Small intestine (tissue), 7 donors: ENCODE data around the gene BIVM. TPM values are rescaled to one million over a fixed set of nuclear protein-coding genes. Genes with fewer than 3 reads are reported as not detected.
A peak's percentile ranks its signal among the peaks of the same experiment; 100 is the strongest.

Experiments used
- DNase-seq, 2 donors: peaks; one replicate each; pipeline versions ENCODE4 v3.0.0 to v3.0.0-alpha.2; 2013
- FAIRE-seq: peaks from 2 replicates; lab custom pipeline; 2012; peaks lifted over from hg19 to GRCh38; lab: Jason Lieb, UNC
- H3K27ac ChIP-seq, 3 donors: one replicate each; pipeline ENCODE4 v1.5.1; 2013; ENCODE audit warnings: low read length in 2 of 3, mild to moderate bottlenecking in 2 of 3, control low read depth in 1 of 3, inconsistent platforms in 1 of 3, low read depth in 1 of 3, moderate library complexity in 1 of 3
- H3K27me3 ChIP-seq, 3 donors: one replicate each; pipeline ENCODE4 v1.6.1; 2013; ENCODE audit warnings: low read length in 3 of 3, inconsistent platforms in 1 of 3; ENCODE audit not compliant: control insufficient read depth in 3 of 3, insufficient read depth in 3 of 3
- H3K36me3 ChIP-seq, 3 donors: one replicate each; pipeline ENCODE4 v1.6.1; 2013; ENCODE audit warnings: low read length in 3 of 3, inconsistent platforms in 1 of 3, low read depth in 1 of 3, mild to moderate bottlenecking in 1 of 3, moderate library complexity in 1 of 3; ENCODE audit not compliant: control insufficient read depth in 3 of 3, insufficient read depth in 2 of 3
- H3K4me1 ChIP-seq, 3 donors: one replicate each; pipeline ENCODE4 v1.6.1; 2013; ENCODE audit warnings: low read length in 2 of 3, inconsistent platforms in 1 of 3, low read depth in 1 of 3, mild to moderate bottlenecking in 1 of 3, moderate library complexity in 1 of 3; ENCODE audit not compliant: control insufficient read depth in 3 of 3, insufficient read depth in 2 of 3
- H3K4me3 ChIP-seq, 3 donors: one replicate each; pipeline ENCODE4 v1.5.1; 2013; ENCODE audit warnings: low read length in 3 of 3, control low read depth in 1 of 3, inconsistent platforms in 1 of 3, low read depth in 1 of 3, mild to moderate bottlenecking in 1 of 3, moderate library complexity in 1 of 3
- H3K9me3 ChIP-seq, 2 donors: one replicate each; pipeline ENCODE4 v1.6.1; 2013; ENCODE audit warnings: low read depth in 1 of 2, low read length in 1 of 2; ENCODE audit not compliant: control insufficient read depth in 2 of 2, insufficient read depth in 1 of 2
- whole genome bisulfite sequencing, 3 donors: extraction: QIAGEN DNeasy Blood & Tissue Kit; methylation state at CpG; one replicate each; pipeline ENCODE4 v1.1.7; 2013; 5-methylcytosine and 5-hydroxymethylcytosine counted together
- polyA plus RNA-seq, 4 donors: library from polyadenylated mRNA; stranded (reverse) in 3 of 4; unstranded in 1 of 4; fragments of 200-250 nt in 3 of 4; fragments of 120-200 nt in 1 of 4; gene quantifications; one replicate each; pipeline versions ENCODE4 v1.2.1 to v1.2.3, GENCODE V29; 2013
- donor health status: healthy with polysubstance abuse.
- donor health status: control.
- donor health status: control.
- donor health status: Bipolar disorder and iron deficiency.
- donor health status: healthy.

Gene BIVM
- polyA plus RNA-seq, 4 donors, result 7.3 to 35.6 (median 11.6) TPM

GRCh38 chr13:102793611-102794355 is 5.1 kb upstream of the BIVM start:
- Histone ChIP-seq H3K4me3 (no peak overlapping the region), H3K9me3 (no peaks in the 10 kb centered on the region), H3K4me1 (peaks cover 0 to 2% (median 0%) of the 10 kb centered on the region in 3 donors), H3K36me3 (peaks cover 2 to 18% (median 2%) of the 10 kb centered on the region in 3 donors), H3K27me3 (no peaks in the 10 kb centered on the region), H3K27ac (no peak overlapping the region)
- WGBS, 3 donors, result 90 to 95% (median 94%) methylated on average over 9 of the region's 9 CpGs
- DNase-seq (no peak), FAIRE-seq (no peak)

DNA sequence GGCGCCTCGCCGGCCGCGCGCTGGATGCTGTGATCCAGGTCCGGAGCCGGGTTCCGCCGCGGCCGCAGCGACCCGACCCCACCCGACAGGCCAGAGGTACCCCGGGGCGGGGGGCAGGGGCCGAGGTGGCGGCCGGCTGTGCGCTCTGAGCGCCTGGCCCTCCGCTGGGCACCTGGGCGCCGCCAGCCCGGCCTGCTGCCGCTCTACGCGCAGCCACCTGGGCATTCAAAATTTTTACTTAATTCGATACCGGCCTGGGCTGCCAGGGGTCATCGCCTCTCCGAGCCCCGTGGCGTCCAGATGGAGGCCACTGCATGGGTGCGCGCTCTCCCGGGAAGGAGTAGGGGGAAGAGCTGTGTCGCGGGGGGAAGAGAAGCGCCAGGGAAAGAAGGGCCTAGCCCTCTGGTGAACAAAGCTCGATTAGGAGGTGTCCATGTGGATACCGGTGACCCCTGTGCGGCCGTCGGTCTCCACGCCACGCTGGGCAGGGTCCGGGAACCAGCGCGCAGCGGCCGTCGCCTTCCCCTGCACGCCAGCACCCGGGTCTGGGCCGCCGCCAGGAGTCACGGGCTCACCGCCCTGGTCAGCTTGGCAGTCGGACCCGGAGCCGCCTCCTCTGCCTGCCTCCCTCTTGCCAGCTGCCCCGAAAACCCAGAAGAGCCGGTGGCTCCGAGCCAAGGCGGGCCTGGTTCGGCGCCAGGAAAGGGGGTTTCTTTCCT is 666 bp downstream of the BIVM start:
- H3K4me3 ChIP-seq, result peak overlapping the region; percentile 76 to 95 (median 87)
- DNase-seq (peak in 1 of 2 donors; percentile 68), FAIRE-seq (no peak)
- no peaks in the 10 kb centered on the region for H3K9me3 ChIP-seq
- peak overlapping the region in 2 of 3 donors; percentile 57 to 85 for H3K27ac ChIP-seq
- peaks cover 0 to 7% (median 0%) of the 10 kb centered on the region in 3 donors for H3K4me1 ChIP-seq
- peaks cover 0 to 12% (median 0%) of the 10 kb centered on the region in 3 donors for H3K36me3 ChIP-seq
- H3K27me3 ChIP-seq, result no peaks in the 10 kb centered on the region
- WGBS, 3 donors, result 0 to 1% (median 1%) methylated on average over 56 to 69 of the region's 69 CpGs

DNA sequence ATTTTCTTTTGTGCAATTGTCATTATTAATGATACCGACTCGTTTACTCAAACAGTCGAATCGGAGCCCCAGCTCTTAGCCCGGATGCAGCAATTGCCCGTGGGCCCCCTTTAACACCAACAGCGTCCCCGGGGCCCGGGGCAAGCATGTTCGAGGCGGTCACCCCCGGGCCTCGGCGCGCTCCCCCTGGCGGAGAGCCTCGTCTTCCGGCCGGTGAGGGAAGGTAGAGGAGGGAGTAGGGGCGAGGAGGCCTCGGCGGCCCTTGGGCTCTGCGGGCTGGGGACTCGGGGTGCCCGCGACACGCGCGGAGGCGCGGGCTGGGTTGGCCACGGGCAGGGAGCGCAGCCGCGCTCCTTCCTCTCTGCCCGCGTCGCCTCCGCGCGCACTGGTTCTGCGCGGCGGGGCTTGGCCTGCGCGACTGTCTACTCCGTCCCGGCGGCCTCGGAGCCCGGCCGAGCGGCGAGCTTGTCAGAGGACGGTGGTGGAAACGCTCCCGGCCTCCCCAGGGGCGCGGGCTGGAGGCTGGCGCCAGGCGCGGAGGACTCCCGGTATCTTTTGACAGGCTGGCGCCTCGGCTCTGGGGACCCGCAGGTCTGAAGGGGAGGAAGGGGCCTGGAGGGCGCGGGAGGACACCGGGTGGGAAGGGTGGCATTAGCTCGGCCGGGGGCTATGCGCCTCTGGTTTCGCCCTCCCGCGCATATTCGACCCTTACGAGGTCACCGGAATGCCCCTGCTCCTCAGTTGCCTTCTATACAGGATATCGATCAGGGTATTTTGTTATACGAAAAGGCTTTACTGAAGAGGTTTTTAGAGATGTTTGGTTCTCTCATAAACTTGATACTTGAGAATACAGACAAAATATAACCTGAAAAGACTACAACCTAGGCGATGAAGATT is 1.5 kb downstream of the BIVM start:
- Histone ChIP-seq H3K4me1 (peaks cover 0 to 7% (median 0%) of the 10 kb centered on the region in 3 donors), H3K27ac (peak overlapping the region; percentile 61 to 85 (median 71)), H3K9me3 (no peaks in the 10 kb centered on the region), H3K4me3 (peak overlapping the region; percentile 76 to 95 (median 87)), H3K36me3 (peaks cover 0 to 7% (median 0%) of the 10 kb centered on the region in 3 donors), H3K27me3 (no peaks in the 10 kb centered on the region)
- WGBS, 3 donors, result 1 to 2% (median 1%) methylated on average over 65 to 81 of the region's 81 CpGs
- DNase-seq (peak; percentile 82 to 94), FAIRE-seq (no peak)

DNA sequence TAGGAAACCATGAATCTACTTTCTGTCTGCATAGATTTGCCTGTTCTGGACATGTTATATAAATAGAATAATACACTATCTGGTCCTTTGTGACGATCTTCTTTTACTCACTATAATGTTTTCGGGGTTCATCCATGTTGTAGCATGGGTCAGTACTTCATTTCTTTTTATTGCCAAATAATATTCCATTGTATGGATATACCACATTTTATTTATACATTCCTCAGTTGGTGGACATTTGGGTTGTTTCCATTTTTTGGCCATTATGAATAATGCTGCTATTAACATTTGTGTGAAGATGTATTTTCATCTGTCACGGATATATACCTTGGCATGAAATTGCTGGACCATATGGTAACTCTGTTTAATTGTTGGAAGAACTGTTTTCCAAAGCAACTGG is 6.8 kb downstream of the BIVM start:
- WGBS, 3 donors, result 97 to 100% (median 97%) methylated on average over 3 of the region's 3 CpGs
- no peak overlapping the region for H3K27ac ChIP-seq
- H3K4me3 ChIP-seq, result no peak overlapping the region
- H3K36me3 ChIP-seq, result peaks cover 0 to 12% (median under 1%) of the 10 kb centered on the region in 3 donors
- FAIRE-seq (no peak), DNase-seq (no peak)
- no peaks in the 10 kb centered on the region for H3K27me3 ChIP-seq
- H3K9me3 ChIP-seq, result peaks cover 0 to 2% of the 10 kb centered on the region in 2 donors
- H3K4me1 ChIP-seq, result peaks cover 0 to 5% (median 0%) of the 10 kb centered on the region in 3 donors

DNA sequence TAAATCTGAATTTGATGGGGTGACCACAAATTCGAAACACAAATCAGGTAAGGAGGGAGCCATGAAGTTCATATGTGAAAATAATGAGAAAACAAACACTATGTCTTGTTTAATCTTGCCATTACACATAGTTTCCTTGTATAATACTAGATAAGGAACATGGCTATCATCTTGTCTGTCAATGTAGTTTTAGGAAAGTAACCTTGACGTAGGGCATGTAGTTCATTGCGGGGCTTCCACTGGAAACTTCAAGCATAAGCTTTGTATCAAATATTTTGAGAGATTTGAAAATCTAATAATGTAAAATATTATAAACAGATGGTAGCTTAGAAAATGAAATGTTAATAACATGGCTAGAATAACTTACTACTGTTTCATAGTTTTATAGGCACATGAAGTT is 8.8 kb downstream of the BIVM start:
- FAIRE-seq, result no peak
- 95 to 98% (median 95%) methylated on average over 3 of the region's 3 CpGs for WGBS, 3 donors

DNA sequence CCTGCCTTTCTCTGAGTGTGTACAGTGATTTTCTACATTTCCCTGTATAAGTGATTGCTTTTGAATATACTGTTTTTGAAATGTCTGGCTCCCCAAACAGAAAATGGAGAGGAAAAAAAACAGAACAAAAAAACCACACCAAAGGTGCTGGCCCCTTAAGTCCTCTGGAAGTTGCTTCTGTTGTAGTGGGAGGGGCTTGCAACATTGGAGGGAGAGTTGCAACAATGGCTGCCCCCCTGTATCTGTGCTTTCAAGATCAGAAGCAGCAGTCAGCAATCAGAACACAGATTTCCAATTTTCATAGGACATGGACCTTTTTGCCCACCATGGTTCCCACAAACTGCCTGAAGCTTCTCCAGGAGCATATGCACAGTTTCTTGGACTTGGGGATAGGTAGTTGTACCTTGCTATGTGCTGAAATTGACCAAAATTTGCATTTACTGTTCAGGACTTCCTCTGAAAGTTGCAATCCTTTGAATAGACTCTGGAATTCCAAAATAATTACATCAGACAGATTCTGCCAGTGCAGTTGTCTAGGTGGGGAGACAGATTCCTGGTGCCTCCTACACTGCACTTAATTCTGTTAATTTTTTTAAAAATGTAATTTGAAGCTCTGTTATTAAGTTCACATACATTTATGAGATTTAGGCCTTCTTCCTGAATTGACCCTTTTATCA is 13.8 kb downstream of the BIVM start:
- no peak overlapping the region for H3K4me3 ChIP-seq
- FAIRE-seq (no peak), DNase-seq (no peak)
- no peak overlapping the region for H3K27ac ChIP-seq
- peaks cover 0 to 3% (median 0%) of the 10 kb centered on the region in 3 donors for H3K4me1 ChIP-seq
- H3K27me3 ChIP-seq, result no peaks in the 10 kb centered on the region
- H3K9me3 ChIP-seq, result peaks cover 0 to 9% of the 10 kb centered on the region in 2 donors
- peaks cover 0 to 7% (median 3%) of the 10 kb centered on the region in 3 donors for H3K36me3 ChIP-seq

More for the DNA sequence above, 8.8 kb downstream of the BIVM start:
- no peak overlapping the region for H3K4me3 ChIP-seq
- H3K4me1 ChIP-seq, result no peaks in the 10 kb centered on the region
- no peak overlapping the region for H3K27ac ChIP-seq
- peaks cover 0 to 9% of the 10 kb centered on the region in 2 donors for H3K9me3 ChIP-seq
- no peaks in the 10 kb centered on the region for H3K27me3 ChIP-seq
- DNase-seq, result no peak
- H3K36me3 ChIP-seq, result peaks cover 0 to 14% (median 3%) of the 10 kb centered on the region in 3 donors

GRCh38 chr13:102814025-102814607 is 15.2 kb downstream of the BIVM start:
- Histone ChIP-seq H3K27ac (no peak overlapping the region), H3K9me3 (peaks cover 0 to 9% of the 10 kb centered on the region in 2 donors), H3K36me3 (peaks cover 0 to 7% (median 3%) of the 10 kb centered on the region in 3 donors), H3K4me3 (no peak overlapping the region), H3K4me1 (peaks cover 0 to 3% (median 0%) of the 10 kb centered on the region in 3 donors), H3K27me3 (no peaks in the 10 kb centered on the region)
- DNase-seq (no peak), FAIRE-seq (no peak)
- 80 to 83% (median 81%) methylated on average over 7 of the region's 7 CpGs for WGBS, 3 donors
